AG04449 (cell line): ENCODE data around the gene RIT2.

Experiments used
- CTCF ChIA-PET: fragments of 350-600 bp; formaldehyde crosslinking; extraction: SDS; loops from one replicate; lab custom pipeline; 2021; ENCODE audit warnings: antibody characterized with exemption; lab: Yijun Ruan, JAX
- POLR2A ChIA-PET: fragments of 400-600, 350-600 bp; formaldehyde crosslinking; extraction: SDS; loops from one replicate; lab custom pipeline; 2020; ENCODE audit warnings: antibody characterized with exemption, inconsistent platforms; lab: Yijun Ruan, JAX
- DNase-seq: peaks from one replicate; pipeline ENCODE4 v3.0.0-alpha.2; 2010; ENCODE audit warnings: low read depth, low spot score
- H3K4me3 ChIP-seq: 2 replicates; pipeline ENCODE4 v1.5.1; 2011; ENCODE audit warnings: low read depth, mild to moderate bottlenecking, control low read depth, low read length
- CTCF ChIP-seq: IDR thresholded peaks from one replicate; pipeline ENCODE4 v1.5.1; 2011; ENCODE audit warnings: mild to moderate bottlenecking, moderate library complexity, low read length, control low read depth, inconsistent platforms; ENCODE audit not compliant: insufficient read depth; ENCODE audit errors: missing control alignments

The RIT2 gene

GRCh38 chr18:43013486-43013885 is 102.0 kb downstream of the RIT2 start:
- CTCF ChIA-PET: no interaction called here

GRCh38 chr18:43012951-43013350 is 102.5 kb downstream of the RIT2 start:
- no peak for TF ChIP-seq CTCF
- ChIA-PET POLR2A (no interaction called here), CTCF (no interaction called here)
- no peak for DNase-seq
- H3K4me3 ChIP-seq: no peak overlapping the region

More at GRCh38 chr18:43013486-43013885, 102.0 kb downstream of the RIT2 start:
- H3K4me3 ChIP-seq: no peak overlapping the region
- POLR2A ChIA-PET: no interaction called here
- no peak for TF ChIP-seq CTCF
- DNase-seq: no peak

- POLR2A ChIA-PET: no interaction called here
- no peak overlapping the region for H3K4me3 ChIP-seq
- no peak for DNase-seq
- TF ChIP-seq CTCF: no peak
- CTCF ChIA-PET: no interaction called here
Measured at GRCh38 chr18:43010611-43011010, 104.9 kb downstream of the RIT2 start.

GRCh38 chr18:43009674-43010073 is 105.8 kb downstream of the RIT2 start:
- DNase-seq: no peak
- ChIA-PET CTCF (no interaction called here), POLR2A (no interaction called here)
- TF ChIP-seq CTCF: no peak
- H3K4me3 ChIP-seq: no peak overlapping the region

GRCh38 chr18:43007365-43007764 is 108.1 kb downstream of the RIT2 start:
- ChIA-PET POLR2A (no interaction called here), CTCF (no interaction called here)
- no peak for TF ChIP-seq CTCF
- no peak for DNase-seq
- no peak overlapping the region for H3K4me3 ChIP-seq

GRCh38 chr18:43004421-43004820 is 111.1 kb downstream of the RIT2 start:
- ChIA-PET CTCF (no interaction called here), POLR2A (no interaction called here)
- DNase-seq: no peak
- H3K4me3 ChIP-seq: no peak overlapping the region
- TF ChIP-seq CTCF: no peak
